ENCODE data around the gene UQCRFS1.
"Not testable (repeated sequence)": the region's sequence is repeated elsewhere in the genome, so short reads cannot be mapped to it uniquely, and the experiment has no call there.

The UQCRFS1 gene

DNA sequence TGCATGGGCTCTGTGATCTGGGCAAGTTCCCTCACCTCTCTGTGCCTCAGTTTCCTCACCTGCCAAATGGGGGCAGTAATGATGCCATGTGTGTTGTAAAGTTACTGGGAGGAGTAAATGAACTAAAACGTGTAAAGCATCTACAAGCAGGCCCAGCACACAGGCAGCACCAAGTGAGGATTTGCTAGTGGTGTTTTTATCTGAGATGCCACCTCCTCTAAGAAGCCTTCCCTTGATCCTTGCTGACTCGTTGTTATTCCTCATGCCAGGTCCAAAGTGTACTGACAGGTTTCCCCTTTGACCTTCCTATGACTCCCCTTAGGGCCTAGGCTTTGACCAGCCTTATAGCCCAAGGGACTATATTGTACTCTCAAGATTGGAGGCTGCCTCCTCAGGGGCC lies 1.5 kb upstream of the UQCRFS1 start:
- DNase-seq (ENCODE audit: low read depth in 2 of 2): no peak

DNA sequence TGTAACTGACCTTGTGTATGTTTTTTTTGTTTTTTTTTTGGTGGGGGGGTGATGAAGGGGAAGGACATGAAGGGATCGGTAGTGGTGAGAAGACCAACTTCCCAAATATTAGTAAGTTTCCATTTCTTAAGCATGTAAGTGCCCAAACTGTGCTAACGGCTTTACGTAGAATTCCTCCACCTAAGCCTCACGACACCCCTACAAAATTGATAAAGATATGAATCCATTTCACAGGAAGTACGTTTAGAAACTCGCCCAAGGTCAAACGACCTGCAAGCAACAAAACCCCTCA lies 649 bp downstream of the UQCRFS1 start:
- no peak for DNase-seq (ENCODE audit: low read depth in 2 of 2)

DNA sequence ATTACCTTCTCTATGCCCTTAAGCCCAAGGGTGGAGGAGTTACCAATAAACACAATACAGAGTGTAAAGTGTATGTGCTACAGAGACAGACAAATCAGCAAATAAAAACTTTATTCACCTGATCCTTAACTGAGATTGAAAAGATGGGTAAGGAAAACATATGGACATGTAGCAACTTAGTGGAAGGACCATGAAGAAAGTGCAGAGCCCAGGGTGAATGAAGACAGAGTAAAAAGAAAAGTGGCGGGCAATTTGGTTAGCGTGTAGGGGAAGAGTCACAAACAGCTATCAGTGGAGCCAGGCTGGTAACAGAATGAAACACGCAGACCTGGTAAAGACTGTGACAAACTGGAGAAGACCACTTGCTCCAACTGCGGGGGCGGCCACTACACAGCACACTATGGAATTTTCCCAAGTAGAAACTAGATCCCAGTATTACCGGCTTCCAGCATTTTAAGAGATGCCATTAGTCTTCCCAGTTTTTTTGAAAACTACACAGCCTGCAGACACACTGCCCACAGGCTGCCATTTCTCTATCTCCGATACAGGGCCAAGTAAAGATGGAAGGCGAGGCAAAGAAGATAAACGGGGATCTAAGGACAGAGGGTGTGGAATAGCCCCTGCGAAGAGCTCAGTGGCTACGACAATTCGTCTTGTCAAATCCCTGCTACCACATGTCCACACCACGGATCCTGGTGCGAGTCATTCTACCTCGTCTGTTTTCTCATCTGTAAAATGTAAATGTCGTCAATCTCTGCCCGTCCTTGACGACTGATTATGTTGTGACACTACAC lies 1.2 kb downstream of the UQCRFS1 start:
- no peak for DNase-seq (ENCODE audit: low read depth in 2 of 2)

DNA sequence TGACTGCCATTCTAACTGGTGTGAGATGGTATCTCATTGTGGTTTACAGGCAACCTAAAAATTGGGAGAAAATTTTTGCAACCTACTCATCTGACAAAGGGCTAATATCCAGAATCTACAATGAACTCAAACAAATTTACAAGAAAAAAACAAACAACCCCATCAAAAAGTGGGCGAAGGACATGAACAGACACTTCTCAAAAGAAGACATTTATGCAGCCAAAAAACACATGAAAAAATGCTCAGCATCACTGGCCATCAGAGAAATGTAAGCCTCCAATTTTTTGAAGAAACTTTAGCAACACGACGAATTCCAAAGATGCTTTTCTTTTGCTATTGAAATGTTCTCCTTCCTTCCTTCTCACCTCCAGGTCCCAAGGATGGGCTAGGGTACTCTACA lies 1.9 kb downstream of the UQCRFS1 start:
- not testable (repeated sequence) for DNase-seq (ENCODE audit: low read depth in 2 of 2)

DNA sequence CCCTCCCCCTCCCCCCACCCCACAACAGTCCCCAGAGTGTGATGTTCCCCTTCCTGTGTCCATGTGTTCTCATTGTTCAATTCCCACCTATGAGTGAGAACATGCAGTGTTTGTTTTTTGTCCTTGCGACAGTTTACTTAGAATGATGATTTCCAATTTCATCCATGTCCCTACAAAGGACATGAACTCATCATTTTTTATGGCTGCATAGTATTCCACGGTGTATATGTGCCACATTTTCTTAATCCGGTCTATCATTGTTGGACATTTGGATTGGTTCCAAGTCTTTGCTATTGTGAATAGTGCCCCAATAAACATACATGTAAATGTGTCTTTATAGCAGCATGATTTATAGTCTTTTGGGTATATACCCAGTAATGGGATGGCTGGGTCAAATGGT lies 2.4 kb downstream of the UQCRFS1 start:
- DNase-seq (ENCODE audit: low read depth in 2 of 2): not testable (repeated sequence)

DNA sequence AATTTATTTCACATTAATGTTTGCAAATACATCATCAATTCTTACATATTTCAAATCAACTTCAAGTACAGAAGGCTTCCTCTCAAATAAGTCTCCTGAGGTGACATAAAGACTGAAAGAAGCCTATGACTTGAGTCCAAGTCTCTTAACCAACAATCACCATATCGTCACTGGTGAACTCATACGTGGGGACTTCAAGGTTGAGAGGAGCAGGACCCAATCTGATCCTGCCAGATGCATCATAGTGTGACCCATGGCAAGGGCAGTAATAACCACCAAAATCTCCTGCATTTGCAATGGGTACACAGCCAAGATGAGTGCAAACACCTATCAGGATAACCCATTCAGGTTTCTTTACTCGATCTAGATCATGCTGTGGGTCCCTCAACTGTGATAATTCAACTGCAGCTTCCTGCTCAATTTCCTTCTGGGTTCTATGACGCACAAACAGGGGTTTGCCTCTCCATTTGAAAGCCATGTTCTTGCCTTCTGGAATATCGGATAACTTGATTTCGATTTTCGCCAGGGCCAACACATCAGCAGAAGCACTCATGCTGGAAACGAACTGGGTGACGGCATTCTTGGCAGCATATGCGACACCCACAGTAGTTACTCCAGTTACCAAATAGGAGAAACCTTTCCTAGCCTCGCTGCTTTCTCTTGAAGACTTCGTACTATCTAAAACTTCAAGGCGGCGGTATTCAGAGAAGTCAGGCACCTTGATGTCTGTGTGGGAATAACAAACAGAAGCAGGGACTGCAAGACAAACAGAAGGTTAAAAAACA lies 5.4 kb downstream of the UQCRFS1 start:
- DNase-seq (ENCODE audit: low read depth in 2 of 2): not testable (repeated sequence)

DNA sequence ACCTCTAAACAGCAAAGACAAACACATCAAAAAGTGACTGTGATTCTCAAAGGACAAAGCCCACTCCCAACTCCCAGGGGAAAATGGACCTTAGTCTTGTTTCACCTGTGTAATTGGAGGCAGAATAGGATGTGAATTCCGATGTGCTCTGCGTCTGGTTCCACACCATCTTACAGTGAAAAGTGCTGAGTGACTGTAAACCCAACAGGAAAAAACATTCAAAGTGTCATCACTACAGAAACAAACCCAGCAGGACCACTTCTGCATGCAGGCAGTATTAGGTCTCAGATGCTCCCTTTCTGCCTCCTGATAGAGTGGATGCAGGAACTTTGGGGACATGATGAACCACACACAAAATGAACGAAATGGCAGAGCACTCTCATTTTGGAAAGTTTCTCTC lies 6.5 kb downstream of the UQCRFS1 start:
- no peak for DNase-seq (ENCODE audit: low read depth in 2 of 2)

DNA sequence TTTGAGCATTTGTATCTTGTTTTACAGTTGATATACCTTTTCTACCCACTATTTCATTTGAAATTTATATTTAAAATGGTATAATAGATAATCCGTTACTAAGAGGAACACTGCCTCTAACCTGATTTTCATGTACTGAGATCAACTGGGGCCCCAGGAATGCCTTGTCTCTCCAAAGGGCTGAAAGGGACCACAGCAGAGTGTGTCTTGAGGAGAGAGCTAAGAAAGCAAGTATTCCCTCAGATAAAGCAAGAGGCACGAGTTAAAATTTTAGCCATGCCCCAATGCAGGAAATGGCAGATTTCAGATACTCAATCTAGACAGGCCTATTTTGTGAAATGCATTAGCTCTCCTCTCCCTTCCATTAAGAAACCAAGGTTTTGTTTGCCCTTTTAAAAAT lies 10.7 kb downstream of the UQCRFS1 start:
- DNase-seq (ENCODE audit: low read depth in 2 of 2): no peak

DNA sequence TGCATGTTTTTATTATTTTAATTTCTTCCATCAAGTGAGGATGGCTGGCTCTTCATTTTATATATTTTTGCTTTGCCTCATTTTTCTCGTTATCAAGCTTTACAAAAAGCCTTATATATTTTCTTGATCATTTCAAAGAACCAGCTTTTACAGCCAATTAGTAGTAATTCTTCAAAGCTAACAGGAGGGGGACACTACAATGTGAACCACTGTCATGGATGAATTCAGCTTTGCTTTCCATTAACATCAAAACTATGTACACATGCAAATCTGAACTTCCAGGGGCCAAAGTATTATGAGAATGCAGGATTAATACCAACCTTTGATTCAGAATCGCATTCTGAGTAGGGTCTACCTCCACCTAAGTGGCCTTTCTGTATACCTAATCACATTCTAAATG lies 11.1 kb downstream of the UQCRFS1 start:
- DNase-seq (ENCODE audit: low read depth in 2 of 2): no peak

DNA sequence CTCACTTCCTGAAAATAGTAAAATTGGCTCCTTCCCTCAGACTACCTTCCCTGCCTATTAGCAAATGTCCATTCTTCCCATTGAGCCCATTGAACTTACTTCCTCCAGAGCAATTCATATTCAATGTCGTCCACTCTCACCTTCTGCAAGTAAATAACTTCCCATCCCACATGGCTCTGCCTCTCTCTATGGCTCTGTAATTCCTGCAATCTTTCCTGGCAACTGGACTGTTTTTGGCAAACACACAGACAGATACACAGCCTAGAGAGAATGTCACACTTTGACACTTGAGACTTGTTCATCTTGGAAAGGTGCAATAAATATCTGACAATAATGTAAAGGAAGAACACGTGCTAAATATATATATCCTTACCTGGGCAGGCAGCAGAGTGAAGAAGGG lies 18.3 kb downstream of the UQCRFS1 start:
- no peak for DNase-seq (ENCODE audit: low read depth in 2 of 2)

DNA sequence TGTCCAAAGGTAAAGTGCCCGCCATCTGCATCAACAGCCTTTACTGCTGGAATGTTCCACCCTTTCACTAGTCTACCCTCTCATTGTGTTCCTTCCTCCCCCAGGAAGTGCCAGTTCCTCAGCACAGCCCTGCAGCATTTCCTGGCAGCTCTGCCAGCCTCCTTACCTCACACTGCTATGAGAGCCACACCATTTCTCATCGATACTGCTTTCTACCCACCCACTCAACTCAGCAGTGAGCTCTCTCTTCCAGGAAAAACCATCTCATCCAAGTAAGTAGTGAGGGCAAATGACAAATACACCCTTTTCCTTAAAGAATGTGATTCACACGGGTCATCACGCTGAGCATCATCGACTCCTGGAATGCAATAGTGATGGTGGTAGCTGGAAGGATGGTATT lies 19.8 kb downstream of the UQCRFS1 start:
- DNase-seq (ENCODE audit: low read depth in 2 of 2): no peak

DNA sequence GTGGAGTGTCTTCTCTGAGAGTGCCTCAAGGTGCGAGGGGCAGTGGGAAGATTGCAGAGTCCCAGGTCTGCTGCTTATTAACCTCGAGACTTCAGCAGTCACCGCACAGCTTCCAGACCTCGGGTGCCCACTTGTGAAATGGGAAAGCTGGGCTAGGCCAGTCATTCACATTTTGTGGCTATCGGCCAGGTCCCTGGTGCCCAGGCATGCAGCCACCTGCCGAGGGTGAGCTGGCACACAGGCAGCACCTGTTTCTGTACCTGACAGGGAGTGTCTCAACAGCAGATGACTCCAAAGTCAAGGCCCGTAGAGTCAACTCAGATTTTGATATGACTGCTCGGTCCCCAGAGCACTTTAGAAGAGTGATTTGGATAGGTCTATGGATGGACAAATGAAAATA lies 21.9 kb downstream of the UQCRFS1 start:
- no peak for DNase-seq (ENCODE audit: low read depth in 2 of 2)

DNA sequence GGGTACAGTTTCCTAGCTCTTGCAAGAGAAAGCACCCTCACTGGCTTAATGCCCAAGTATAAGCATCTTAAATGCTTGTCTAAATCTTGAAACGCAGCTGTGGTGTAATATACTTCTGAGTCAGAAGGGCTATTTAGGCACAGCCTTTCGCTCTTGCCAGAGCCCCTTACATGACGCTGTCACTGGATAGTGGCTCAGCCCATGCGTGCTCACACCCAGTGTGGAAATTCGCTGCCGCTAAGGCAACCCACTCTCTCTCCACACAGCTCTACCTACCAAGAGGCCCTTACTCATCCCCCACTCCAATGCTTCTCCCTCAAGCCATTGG lies 24.0 kb downstream of the UQCRFS1 start:
- no peak for DNase-seq (ENCODE audit: low read depth in 2 of 2)

DNA sequence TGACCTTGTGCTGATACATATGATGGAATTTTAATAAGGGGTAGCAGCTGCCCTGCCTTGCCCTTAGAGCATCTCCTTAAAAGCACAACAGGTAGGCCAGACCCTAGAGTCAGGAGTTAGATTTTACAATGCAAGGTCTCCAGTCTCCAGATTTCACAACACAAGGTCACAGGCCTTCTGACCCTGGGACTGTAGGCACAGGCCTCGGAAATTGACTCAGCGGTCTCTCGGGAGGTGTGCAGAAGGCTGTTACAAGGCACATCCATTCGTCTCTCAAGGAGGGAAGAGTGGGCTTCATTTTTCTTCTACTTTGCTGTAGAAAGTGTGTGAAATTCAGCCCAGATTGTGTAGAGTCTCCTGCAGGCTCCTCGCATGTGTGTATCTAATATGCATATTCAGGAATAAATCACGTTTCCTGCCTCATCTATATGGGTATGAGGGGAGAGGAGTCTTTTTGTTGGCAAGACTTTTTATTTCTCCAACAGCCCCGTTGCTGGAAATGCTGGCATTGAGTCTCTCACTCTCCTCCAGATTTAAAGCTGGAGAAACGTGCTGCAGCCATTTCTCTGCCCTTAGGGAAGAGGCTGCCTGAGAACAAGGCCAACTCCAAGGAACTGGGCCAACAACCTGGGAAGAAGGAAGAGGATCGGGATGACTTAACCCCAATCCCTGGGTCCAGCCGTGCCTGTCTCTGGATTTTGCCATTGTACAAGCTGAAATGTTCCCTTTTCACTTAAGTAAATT lies 24.5 kb downstream of the UQCRFS1 start:
- DNase-seq (ENCODE audit: low read depth in 2 of 2): no peak

DNA sequence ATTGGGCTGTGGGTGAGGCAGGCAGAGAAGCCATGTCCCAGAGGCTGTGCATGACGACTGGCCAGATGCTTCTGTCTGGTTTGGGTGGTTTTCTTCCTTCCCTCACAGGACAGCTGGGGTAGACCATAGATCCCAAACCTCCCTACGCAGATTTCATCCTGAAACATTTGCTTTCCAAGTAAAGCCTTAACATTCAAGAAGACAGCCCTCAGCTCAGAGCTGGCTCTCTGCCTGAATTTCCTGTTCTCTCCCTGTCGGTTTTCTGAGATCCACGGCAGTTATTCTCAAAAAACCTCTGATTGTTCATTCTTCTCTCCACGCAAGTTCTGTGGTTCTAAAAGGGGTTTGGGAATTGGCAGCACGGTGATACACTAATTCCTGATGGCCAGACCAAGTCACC lies 25.3 kb downstream of the UQCRFS1 start:
- no peak for DNase-seq (ENCODE audit: low read depth in 2 of 2)

DNA sequence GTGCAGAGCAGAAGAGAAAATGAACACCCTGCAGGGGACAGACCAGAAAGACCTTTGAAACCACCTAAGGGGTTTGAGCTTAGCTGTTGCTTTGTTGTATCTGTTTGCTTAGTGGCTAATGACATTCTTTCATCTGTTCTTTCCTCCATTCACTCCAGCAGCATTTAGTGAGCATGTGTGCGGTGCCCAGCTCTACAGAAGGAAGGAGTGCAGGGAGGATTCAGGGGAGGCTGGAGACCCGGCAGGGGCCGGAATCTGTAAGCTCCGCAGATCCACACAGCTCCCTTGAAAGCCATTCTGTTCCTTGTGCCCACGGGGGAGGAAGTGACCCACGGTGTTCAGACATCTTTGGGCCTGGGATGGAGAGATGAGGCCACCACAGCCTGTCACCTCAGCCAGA lies 27.5 kb downstream of the UQCRFS1 start:
- DNase-seq (ENCODE audit: low read depth in 2 of 2): no peak

DNA sequence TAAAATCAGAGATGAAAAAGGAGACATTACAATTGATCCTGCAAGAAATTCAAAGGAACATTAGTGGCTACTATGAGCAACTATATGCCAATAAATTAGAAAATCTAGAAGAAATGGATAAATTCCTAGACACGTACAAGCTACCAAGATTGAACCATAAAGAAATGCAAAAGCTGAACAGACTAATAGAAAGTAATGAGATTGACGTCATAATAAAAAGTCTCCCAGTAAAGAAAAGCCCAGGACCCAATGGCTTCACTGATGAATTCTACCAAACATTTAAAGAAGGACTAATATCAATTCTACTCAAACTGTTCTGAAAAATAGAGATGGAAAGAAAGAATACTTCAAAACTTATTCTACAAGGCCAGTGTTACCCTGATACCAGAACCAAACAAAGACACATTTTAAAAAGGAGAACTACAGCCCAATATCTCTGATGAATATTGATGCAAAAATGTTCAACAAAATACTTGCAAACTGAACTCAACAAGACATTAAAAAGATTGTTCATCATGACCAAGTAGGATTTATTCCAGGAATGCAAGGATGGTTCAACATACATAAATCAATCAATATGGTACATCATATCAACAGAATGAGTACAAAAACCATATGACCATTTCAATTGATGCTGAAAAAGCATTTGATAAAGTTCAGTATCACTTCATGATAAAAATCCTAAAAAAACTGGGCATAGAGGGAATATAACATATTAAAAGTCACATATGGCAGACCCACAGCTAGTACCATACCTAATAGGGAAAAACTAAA lies 35.8 kb downstream of the UQCRFS1 start:
- DNase-seq (ENCODE audit: low read depth in 2 of 2): no peak

DNA sequence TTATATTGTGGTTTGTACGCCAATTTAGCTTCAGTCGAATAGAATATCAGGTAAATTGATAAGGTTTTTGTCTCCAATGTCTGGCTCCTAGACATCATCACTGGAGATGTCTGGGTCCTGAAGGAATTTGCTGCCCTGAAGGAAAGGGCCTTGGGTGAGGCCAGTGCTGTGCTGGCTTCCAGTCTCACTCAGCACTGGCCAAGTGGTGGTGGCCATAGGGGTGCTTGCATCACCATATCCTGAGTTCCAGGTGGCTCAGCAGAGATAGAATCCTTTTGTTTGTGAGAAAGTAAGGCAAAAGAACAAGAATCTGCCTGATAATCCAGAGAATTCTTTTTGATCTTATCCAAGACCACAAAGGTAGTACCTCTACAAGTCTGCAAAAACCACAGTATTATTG lies 39.1 kb downstream of the UQCRFS1 start:
- DNase-seq (ENCODE audit: low read depth in 2 of 2): no peak

DNA sequence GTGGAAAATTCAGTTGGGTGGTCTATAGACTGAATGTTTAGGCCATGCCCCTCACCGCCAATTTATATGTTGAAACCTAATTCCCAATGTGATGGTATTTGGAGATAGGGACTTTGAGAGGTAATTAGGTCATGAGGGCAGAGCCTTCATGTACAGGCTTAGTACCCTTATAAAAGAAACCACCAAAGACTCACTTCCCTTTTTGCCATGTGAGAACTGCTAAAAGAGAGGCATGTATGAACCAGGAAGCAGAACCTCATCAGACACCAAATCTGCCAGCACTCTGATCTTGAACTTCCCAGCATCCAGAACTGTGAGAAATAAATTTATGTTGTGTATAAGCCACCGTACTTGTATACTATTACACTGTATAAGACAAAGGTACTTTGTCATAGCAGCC lies 40.6 kb downstream of the UQCRFS1 start:
- DNase-seq (ENCODE audit: low read depth in 2 of 2): no peak

DNA sequence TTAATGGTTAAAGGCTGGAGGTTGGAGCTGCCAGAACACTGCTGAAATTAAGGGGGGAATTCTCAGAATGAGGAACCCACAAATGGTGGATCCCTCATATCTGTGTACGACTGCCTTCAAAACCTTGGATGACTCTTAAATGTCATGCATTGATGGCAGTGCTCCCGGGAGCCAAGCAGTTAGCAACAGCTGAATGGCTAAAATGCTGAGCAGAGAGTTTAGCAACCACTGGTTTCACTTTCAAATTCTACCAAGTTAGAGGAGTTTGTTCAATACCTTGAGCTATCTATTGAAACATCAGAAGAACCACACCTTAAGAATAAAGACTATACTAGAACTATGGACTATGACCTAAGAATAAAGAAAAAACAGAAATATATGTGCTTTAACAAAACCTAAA lies 41.4 kb downstream of the UQCRFS1 start:
- no peak for DNase-seq (ENCODE audit: low read depth in 2 of 2)

DNA sequence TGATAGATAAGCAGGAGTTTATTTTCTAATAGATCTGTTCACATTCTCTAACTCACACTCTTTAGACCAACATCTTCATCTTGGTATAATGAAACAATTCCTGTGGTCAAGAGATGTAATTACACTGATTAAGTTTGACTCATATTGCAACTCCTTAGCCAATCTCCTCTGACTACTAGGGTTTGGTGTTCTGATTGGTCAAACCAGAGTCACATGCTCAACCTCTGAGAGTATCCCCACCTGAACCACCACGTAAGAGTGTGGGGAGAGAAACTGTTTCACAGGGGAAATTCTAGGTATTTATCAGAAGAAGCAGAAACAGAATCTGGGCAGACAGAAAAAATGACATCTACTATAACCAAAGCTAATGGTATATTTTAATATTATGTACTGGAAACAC lies 42.4 kb downstream of the UQCRFS1 start:
- no peak for DNase-seq (ENCODE audit: low read depth in 2 of 2)

DNA sequence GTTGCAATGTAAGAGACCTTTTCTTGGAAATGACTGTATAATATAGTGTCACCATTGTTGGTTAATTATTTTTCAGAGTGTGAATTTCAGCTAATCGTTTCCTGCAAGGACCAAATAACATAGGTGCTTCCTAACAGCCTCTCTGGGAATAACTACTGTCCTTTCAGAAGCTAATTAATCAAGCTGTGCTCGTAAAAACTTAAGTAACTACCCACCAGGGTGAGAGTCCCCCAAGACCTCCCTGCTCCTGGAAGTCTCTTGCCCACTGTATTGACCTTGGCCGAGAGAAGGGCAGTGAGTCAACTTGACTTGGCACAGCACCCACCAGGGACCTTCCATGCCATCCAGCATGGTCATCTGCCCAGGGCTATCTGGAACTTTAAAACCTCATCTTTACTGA lies 50.3 kb downstream of the UQCRFS1 start:
- DNase-seq (ENCODE audit: low read depth in 2 of 2): no peak

Data from stimulated activated CD4-positive, alpha-beta T cell treated with anti-CD3 and anti-CD28 coated beads, Interleukin-15, amount 100 ng/mL, for 48 hours (primary cell).